Esophagus squamous epithelium (tissue), 4 donors: ENCODE results near the gene SLAMF6.

ENCODE experiments used
- POLR2A ChIP-seq, 4 donors: fragments of 450-650 bp; IDR thresholded peaks; one replicate each; pipeline ENCODE4 v1.6.1; 2017; ENCODE audit warnings: antibody characterized with exemption in 4 of 4, mild to moderate bottlenecking in 4 of 4, moderate library complexity in 3 of 4
- TF ChIP-seq, protein P1 (sequence below), 6 experiments: fragments of 450-650 bp in 4 of 6; fragments of 200-600 bp in 2 of 6; sonication (generic) in 2 of 6; IDR thresholded peaks; one replicate each; pipeline ENCODE4 v1.5.1; 2016 to 2019; ENCODE audit warnings: antibody characterized with exemption in 6 of 6, mild to moderate bottlenecking in 4 of 6, moderate library complexity in 4 of 6

DNA sequence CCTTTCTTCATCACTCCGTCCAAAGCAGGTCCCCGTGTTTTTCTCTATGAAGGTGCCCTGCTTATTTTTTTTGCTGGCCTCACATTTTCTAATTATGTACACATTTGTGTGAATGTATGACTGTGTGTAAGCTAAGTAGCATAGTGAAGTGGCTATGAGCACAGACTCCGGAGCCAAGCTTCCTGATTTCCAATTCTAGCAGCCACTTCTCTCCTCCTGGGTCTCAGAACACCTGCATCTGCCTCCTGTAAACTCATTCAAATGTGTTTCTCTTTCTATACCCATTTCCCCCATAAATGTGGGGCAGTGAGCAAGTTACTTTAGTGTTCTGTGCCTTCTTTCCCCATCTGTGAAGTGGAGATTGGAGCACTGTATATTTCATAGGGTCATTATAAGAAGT, 2.1 kb downstream of the SLAMF6 start:
- TF ChIP-seq, protein P1, sequence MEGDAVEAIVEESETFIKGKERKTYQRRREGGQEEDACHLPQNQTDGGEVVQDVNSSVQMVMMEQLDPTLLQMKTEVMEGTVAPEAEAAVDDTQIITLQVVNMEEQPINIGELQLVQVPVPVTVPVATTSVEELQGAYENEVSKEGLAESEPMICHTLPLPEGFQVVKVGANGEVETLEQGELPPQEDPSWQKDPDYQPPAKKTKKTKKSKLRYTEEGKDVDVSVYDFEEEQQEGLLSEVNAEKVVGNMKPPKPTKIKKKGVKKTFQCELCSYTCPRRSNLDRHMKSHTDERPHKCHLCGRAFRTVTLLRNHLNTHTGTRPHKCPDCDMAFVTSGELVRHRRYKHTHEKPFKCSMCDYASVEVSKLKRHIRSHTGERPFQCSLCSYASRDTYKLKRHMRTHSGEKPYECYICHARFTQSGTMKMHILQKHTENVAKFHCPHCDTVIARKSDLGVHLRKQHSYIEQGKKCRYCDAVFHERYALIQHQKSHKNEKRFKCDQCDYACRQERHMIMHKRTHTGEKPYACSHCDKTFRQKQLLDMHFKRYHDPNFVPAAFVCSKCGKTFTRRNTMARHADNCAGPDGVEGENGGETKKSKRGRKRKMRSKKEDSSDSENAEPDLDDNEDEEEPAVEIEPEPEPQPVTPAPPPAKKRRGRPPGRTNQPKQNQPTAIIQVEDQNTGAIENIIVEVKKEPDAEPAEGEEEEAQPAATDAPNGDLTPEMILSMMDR (IDR thresholded peaks at IDR 0.05) = no peak
- peak in 1 of 4 donors; percentile 11 for TF ChIP-seq POLR2A (IDR thresholded peaks at IDR 0.05)
